ENCODE data around the gene LRTM2.

LRTM2 gene

GRCh38 chr12:1845427-1845826 is 25.1 kb downstream of the LRTM2 start:
- DNase-seq (ENCODE audit: extremely low read depth, insufficient read length), result no peak
- Histone ChIP-seq H3K36me3 (ENCODE audit: control insufficient read depth, insufficient read depth, low read length) (no peaks in the 10 kb centered on the region), H3K27me3 (replicated peaks; ENCODE audit: control insufficient read depth, insufficient read depth, low read length) (peaks cover 4% of the 10 kb centered on the region; the same call in 1 of the 2 replicates), H3K4me3 (replicated peaks; ENCODE audit: low read depth, low read length) (no peak overlapping the region)
- TF ChIP-seq CTCF (IDR thresholded peaks at IDR 0.05; ENCODE audit: insufficient read depth, low read length, poor library complexity, severe bottlenecking), result no peak

- Histone ChIP-seq H3K4me3 (replicated peaks; ENCODE audit: low read depth, low read length) (no peak overlapping the region), H3K36me3 (ENCODE audit: control insufficient read depth, insufficient read depth, low read length) (no peaks in the 10 kb centered on the region), H3K27me3 (replicated peaks; ENCODE audit: control insufficient read depth, insufficient read depth, low read length) (peaks cover 4% of the 10 kb centered on the region; the same call in 1 of the 2 replicates)
- no peak for TF ChIP-seq CTCF (IDR thresholded peaks at IDR 0.05; ENCODE audit: insufficient read depth, low read length, poor library complexity, severe bottlenecking)
- no peak for DNase-seq (ENCODE audit: extremely low read depth, insufficient read length)
Observed at GRCh38 chr12:1845886-1846285, 25.5 kb downstream of the LRTM2 start.

GRCh38 chr12:1846421-1847405 is 26.3 kb downstream of the LRTM2 start:
- DNase-seq (ENCODE audit: extremely low read depth, insufficient read length), result no peak
- Histone ChIP-seq H3K27me3 (replicated peaks; ENCODE audit: control insufficient read depth, insufficient read depth, low read length) (peaks cover 4% of the 10 kb centered on the region; the same call in 1 of the 2 replicates), H3K36me3 (ENCODE audit: control insufficient read depth, insufficient read depth, low read length) (no peaks in the 10 kb centered on the region), H3K4me3 (replicated peaks; ENCODE audit: low read depth, low read length) (no peak overlapping the region)
- TF ChIP-seq CTCF (IDR thresholded peaks at IDR 0.05; ENCODE audit: insufficient read depth, low read length, poor library complexity, severe bottlenecking), result no peak

- no peak for TF ChIP-seq CTCF (IDR thresholded peaks at IDR 0.05; ENCODE audit: insufficient read depth, low read length, poor library complexity, severe bottlenecking)
- Histone ChIP-seq H3K4me3 (replicated peaks; ENCODE audit: low read depth, low read length) (no peak overlapping the region), H3K36me3 (ENCODE audit: control insufficient read depth, insufficient read depth, low read length) (no peaks in the 10 kb centered on the region), H3K27me3 (replicated peaks; ENCODE audit: control insufficient read depth, insufficient read depth, low read length) (peaks cover 4% of the 10 kb centered on the region; the same call in 1 of the 2 replicates)
- no peak for DNase-seq (ENCODE audit: extremely low read depth, insufficient read length)
Observed at GRCh38 chr12:1847411-1847810, 27.0 kb downstream of the LRTM2 start.

- TF ChIP-seq CTCF (IDR thresholded peaks at IDR 0.05; ENCODE audit: insufficient read depth, low read length, poor library complexity, severe bottlenecking), result no peak
- H3K4me3 ChIP-seq (replicated peaks; ENCODE audit: low read depth, low read length), result no peak overlapping the region
- H3K27me3 ChIP-seq (replicated peaks; ENCODE audit: control insufficient read depth, insufficient read depth, low read length), result peaks cover 2% of the 10 kb centered on the region; the same call in 1 of the 2 replicates
- no peak for DNase-seq (ENCODE audit: extremely low read depth, insufficient read length)
- no peaks in the 10 kb centered on the region for H3K36me3 ChIP-seq (ENCODE audit: control insufficient read depth, insufficient read depth, low read length)
Observed at GRCh38 chr12:1848146-1848545, 27.8 kb downstream of the LRTM2 start.
